H1 (cell line): ENCODE results near the gene PMEPA1. TPM values are rescaled to one million over a fixed set of nuclear protein-coding genes. Genes with fewer than 3 reads are reported as not detected.

Experiments used
- EGR1 ChIP-seq: IDR thresholded peaks from 2 replicates; pipeline ENCODE4 v1.6.1; 2011; ENCODE audit warnings: low read depth, low read length, borderline replicate concordance
- polyA plus RNA-seq, 7 experiments: library from polyadenylated mRNA; depleted of rRNA in 3 of 7; stranded (reverse) in 5 of 7; unstranded in 2 of 7; fragments of >200 nt in 5 of 7; fragments of 200-250 nt in 2 of 7; gene quantifications; 1 replicate in 5 of 7; 2 replicates in 1 of 7; 4 replicates in 1 of 7; pipeline versions ENCODE4 v1.2.1 to v1.2.3, GENCODE V29; 2011 to 2013; ENCODE audit warnings: missing spikeins in 2 of 7, mixed read lengths in 2 of 7
- total RNA-seq: library from RNA; stranded (reverse); fragmentation: NEBNext Ultra II Directional; extraction: Animal tissue kit (Norgen Biotek cat#: 25700); gene quantifications from 2 replicates; pipeline ENCODE4 v1.2.1, GENCODE V29; 2021

Gene PMEPA1
- total and polyA plus RNA-seq, 2 of the 8 experiments (the other 6 are each of a cell fraction or from before 2014, with no cell fraction given): 12.7 to 20.5 TPM

DNA sequence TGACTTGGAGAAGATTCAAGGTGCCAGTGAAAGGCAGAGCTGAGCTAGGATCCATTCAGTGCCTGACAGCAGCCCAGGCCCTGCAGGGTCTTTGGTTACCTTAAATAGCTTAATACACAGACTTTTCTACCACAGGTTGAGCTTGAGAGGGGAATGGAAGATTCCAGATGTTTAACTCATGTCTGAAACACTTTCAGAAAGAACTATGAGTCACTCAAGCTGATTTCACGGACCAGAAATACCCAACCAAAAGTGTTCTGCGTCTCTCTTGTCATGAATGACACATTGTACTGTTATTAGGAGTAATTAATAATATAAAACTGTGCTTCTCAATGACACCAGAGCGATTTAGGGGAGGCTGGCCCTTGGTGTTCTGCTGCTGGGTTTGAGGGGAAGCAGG is 6.4 kb upstream of the PMEPA1 start (continued):
- TF ChIP-seq EGR1: no peak
- TF ChIP-seq, all 59 proteins: peak for 0
